ENCODE data around the gene F11R.

The F11R gene

GRCh38 chr1:161061419-161061818, 40.5 kb upstream of the F11R start:
- TF ChIP-seq, protein P1, sequence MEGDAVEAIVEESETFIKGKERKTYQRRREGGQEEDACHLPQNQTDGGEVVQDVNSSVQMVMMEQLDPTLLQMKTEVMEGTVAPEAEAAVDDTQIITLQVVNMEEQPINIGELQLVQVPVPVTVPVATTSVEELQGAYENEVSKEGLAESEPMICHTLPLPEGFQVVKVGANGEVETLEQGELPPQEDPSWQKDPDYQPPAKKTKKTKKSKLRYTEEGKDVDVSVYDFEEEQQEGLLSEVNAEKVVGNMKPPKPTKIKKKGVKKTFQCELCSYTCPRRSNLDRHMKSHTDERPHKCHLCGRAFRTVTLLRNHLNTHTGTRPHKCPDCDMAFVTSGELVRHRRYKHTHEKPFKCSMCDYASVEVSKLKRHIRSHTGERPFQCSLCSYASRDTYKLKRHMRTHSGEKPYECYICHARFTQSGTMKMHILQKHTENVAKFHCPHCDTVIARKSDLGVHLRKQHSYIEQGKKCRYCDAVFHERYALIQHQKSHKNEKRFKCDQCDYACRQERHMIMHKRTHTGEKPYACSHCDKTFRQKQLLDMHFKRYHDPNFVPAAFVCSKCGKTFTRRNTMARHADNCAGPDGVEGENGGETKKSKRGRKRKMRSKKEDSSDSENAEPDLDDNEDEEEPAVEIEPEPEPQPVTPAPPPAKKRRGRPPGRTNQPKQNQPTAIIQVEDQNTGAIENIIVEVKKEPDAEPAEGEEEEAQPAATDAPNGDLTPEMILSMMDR (IDR thresholded peaks at IDR 0.05; ENCODE audit: low read length, missing control alignments) = no peak
- DNase-seq (ENCODE audit: low read depth) = no peak
- no peak overlapping the region for H3K4me3 ChIP-seq (replicated peaks; ENCODE audit: low read depth, low read length)

DNA sequence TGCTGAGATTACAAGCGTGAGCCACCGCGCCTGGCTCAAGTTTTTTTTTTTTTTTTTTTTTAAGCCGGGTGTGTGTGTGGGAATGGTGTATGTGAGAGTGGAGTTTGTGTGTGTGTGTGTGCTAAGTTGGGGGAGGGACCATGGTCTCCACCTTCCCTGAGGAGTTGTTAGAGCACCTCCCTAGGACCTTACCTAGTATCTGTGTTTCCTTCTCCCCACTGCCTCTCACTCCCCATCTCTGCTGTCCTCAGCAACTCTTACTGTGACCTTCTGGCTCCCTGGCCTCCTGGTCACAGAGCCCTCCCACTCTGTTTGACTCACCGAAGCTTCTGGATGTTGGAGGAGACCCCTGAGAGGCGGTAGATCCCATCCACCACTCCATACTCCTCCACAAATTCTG, 38.3 kb upstream of the F11R start:
- TF ChIP-seq, protein P1 (IDR thresholded peaks at IDR 0.05; ENCODE audit: low read length, missing control alignments) = no peak
- H3K4me3 ChIP-seq (replicated peaks; ENCODE audit: low read depth, low read length) = no peak overlapping the region
- DNase-seq (ENCODE audit: low read depth) = no peak

DNA sequence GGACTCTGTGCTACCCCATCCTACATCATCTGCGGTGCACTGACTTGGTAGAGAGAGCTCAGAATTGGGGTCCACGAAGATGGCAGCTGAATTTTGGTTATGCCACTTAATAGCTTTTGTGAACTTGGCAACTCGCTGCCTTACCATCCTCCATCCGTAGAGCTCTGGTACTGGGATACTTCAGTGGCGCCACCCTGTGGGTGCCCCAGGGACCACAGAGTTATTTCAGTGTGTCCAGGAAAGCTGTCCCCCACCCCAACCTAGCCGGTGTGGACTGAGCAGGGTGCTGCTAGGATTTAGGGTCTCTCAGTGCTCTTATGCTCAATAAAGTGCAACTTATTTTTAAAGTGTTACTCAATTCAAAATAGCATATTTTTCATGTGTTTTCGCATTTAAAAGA, 33.9 kb upstream of the F11R start:
- TF ChIP-seq, protein P1 (IDR thresholded peaks at IDR 0.05; ENCODE audit: low read length, missing control alignments) = no peak
- H3K4me3 ChIP-seq (replicated peaks; ENCODE audit: low read depth, low read length) = no peak overlapping the region
- DNase-seq (ENCODE audit: low read depth) = no peak

DNA sequence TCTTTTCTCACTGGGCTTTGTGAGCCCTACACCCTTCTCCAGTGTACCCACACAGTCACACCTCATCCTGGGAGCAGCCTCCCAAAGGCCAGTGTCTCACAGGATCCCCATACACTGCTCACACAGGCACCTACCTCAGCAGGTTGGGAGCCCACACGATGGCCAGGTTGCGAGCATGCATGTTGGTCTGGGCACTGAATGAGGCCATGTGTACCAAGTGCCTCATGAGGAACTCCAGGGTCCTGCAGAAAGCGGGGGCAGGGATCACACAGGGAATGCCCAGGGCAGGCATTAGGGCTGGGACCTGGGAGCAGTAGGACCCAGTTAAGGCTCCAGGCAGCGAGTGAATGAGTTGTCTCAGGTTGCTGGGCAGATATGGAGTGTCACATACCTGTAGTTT, 33.3 kb upstream of the F11R start:
- TF ChIP-seq, protein P1 (IDR thresholded peaks at IDR 0.05; ENCODE audit: low read length, missing control alignments) = no peak
- no peak for DNase-seq (ENCODE audit: low read depth)
- H3K4me3 ChIP-seq (replicated peaks; ENCODE audit: low read depth, low read length) = no peak overlapping the region

DNA sequence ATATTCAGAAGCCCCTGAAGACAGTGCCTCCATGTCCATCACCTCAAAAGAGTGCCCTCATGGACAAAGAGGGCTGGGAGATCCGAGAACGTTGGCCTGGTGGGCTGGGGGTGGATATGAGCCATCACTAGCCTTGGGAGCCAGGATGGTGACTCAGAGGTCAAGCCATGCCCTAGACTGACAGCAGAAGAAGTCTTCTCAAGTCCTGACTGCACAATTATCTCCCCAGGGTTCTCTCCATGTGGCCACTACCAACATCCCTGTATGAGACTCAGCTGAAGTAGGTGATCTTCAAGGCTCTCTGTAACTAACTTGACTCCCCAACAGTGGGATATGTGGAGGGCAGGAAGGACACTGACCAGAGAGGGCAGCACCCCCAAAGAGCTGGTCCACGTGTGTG, 31.9 kb upstream of the F11R start:
- TF ChIP-seq, protein P1 (IDR thresholded peaks at IDR 0.05; ENCODE audit: low read length, missing control alignments) = no peak
- no peak overlapping the region for H3K4me3 ChIP-seq (replicated peaks; ENCODE audit: low read depth, low read length)
- DNase-seq (ENCODE audit: low read depth) = no peak

GRCh38 chr1:161051219-161051618, 30.3 kb upstream of the F11R start:
- H3K4me3 ChIP-seq (replicated peaks; ENCODE audit: low read depth, low read length) = no peak overlapping the region
- no peak for DNase-seq (ENCODE audit: low read depth)
- TF ChIP-seq, protein P1 (IDR thresholded peaks at IDR 0.05; ENCODE audit: low read length, missing control alignments) = no peak

DNA sequence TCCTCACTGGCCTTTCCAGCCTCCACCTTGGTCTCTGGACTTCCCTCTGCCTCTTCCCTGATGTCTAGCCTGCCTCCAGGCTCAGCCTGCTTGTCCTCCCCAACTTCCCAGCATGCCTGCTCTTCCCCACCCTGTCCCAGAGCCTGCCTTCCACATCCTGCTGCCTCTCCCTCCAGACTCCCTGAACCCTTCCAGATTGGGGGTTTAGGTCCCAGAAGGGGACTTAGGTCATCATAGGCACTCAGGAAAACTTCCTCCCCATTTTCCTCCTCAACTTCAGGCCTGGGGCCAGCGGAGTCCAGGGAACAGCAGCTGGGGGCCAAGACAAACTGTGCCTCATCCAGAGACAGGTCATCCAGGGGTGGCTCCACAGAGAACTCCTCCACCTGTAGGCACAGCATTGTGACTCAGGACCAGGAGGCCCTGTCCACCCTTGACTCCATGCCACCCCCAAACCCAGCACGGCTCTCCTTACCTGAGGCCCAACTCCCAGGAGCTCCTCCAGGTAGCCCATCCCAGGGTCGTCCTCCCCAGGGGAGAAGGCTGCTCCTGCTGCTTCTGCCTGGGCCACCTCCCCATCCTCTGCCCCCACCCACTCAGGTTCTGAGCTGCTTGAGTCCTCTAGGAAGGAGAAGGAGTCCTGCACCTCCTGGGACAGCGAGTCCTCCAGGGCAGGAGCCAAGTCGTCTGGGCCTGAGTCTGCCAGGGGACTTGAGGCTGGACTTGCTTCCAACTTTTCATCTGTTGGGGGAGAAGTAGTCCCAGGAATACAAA, 28.2 kb upstream of the F11R start:
- DNase-seq (ENCODE audit: low read depth) = no peak
- TF ChIP-seq, protein P1 (IDR thresholded peaks at IDR 0.05; ENCODE audit: low read length, missing control alignments) = no peak
- no peak overlapping the region for H3K4me3 ChIP-seq (replicated peaks; ENCODE audit: low read depth, low read length)

Data from fibroblast of pulmonary artery (primary cell).